Astrocyte (in vitro differentiated cells and primary cell): ENCODE results near the gene KRT83.

Source experiments
- EZH2 ChIP-seq: IDR thresholded peaks from 2 replicates; pipeline ENCODE4 v1.6.1; 2012; ENCODE audit warnings: mild to moderate bottlenecking, low read length, inconsistent platforms; ENCODE audit not compliant: insufficient read depth
- TF ChIP-seq, protein P1 (sequence below): IDR thresholded peaks from 2 replicates; pipeline ENCODE4 v1.5.1; 2011; ENCODE audit warnings: low read depth, mild to moderate bottlenecking, inconsistent platforms, low read length, moderate library complexity; ENCODE audit not compliant: insufficient read depth

DNA sequence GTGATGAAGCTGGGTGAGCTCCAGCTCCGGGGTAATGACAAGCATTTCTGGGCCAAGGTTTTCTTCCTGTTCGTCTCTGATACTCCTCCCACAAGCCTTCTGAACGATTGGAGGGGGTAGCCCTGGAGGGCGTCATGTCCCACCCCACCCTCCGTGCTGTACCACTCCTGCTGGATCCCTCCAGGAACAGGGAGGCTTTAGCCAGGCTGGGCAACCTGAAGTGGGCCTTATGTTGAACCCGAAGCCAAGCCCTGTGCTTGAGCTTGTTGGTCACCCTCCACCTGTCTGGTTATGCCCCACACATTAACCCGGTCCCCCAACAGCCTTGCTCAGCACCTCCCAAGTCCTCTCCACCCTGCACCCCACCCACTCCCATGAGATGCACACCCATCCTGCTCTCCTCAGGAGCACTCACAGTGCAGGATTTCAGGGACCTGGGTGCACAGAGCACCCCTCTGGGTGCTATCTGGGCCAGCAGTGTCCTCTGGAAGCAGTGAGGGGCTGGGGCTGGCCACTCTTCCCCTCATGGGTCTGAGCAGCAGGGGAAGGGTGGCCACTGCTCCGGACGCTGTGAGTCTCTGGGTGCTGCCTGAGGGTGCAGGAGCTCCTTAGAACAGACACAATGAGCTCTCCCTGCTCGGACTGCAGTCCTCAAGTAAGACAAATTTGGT lies 6.8 kb upstream of the KRT83 start:
- TF ChIP-seq, protein P1, sequence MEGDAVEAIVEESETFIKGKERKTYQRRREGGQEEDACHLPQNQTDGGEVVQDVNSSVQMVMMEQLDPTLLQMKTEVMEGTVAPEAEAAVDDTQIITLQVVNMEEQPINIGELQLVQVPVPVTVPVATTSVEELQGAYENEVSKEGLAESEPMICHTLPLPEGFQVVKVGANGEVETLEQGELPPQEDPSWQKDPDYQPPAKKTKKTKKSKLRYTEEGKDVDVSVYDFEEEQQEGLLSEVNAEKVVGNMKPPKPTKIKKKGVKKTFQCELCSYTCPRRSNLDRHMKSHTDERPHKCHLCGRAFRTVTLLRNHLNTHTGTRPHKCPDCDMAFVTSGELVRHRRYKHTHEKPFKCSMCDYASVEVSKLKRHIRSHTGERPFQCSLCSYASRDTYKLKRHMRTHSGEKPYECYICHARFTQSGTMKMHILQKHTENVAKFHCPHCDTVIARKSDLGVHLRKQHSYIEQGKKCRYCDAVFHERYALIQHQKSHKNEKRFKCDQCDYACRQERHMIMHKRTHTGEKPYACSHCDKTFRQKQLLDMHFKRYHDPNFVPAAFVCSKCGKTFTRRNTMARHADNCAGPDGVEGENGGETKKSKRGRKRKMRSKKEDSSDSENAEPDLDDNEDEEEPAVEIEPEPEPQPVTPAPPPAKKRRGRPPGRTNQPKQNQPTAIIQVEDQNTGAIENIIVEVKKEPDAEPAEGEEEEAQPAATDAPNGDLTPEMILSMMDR = no peak
- no peak for TF ChIP-seq EZH2
